Measurements from ENCODE around the gene PIP4K2A.

Gene PIP4K2A

DNA sequence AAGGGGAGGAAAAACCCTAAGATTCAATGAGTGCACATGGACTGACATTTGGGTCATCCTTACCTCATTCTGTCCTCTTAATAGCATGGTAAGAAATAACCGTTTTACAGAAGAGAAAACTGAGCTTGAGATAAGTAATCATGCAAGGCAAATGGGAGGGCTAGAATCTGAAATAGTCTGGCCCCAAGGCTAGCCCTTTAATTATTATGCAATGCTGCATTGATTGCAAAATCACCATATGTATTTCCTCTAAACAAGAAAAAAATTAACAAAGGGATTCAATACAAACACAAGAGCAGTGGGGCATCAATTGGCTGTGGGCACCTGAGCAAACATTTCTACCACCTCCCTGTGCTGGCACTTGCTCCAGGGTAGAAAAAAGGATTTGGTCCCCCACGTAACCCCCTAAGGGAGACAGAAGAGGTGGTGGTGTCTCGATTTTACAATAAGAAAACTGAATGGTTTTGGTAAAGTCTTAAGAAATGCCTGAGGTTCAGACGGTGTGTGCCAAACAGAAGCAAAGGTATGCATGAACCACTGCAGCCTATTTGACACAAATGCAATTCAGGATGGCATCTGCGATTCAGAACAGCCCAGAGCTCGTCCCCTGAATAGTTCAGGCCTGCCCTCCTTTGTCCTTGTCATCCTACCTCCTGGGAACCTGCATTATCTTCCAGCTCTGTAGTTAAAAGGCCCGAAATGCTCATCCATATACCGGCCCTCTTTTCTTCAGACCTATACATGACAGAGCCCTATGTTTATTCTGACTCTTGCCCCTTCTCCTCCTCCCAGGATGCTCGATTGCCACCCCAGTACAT is 23.6 kb downstream of the PIP4K2A start:
- no peak for DNase-seq

DNA sequence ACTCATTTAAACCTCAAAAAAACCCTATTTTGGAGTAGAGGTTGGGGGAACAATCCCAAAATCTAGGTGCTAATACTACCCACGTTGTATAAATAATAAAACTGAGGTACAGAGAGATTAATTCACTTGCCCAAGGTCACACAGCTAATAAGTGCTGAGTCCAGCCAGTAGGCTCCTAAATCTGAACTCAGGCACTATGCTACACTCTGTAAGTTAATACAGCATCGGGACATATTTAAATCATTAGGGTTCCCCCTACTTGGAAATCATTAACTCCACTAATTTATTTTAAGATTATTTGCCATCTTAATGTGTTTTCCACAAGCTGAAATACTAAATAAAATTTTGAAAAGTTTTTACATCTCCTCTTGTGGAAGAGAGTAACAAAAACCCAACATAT is 24.2 kb downstream of the PIP4K2A start:
- no peak for DNase-seq

- no peak for DNase-seq
Measured at GRCh38 chr10:22686347-22686746, 28.0 kb downstream of the PIP4K2A start.

- DNase-seq = no peak
Measured at GRCh38 chr10:22685926-22686325, 28.5 kb downstream of the PIP4K2A start.

DNA sequence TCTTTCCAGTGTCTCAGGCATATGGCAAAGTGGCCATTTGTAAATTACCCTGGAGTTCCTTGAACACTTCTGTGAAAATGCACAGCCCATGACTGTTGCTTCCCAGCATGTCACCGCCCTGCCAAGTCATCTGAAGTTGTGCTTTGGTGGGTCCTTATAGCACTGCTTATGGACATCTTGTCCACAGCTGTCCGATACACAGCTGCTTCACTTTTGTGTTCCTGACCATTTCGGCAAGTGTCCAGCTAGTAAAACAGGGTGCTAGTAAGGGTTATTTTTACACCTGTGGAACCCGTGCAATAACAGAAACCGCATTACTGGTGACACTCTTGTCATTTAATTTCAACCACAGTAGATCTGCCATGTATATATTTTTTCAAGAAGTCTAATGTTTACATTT is 29.7 kb downstream of the PIP4K2A start:
- no peak for DNase-seq

DNA sequence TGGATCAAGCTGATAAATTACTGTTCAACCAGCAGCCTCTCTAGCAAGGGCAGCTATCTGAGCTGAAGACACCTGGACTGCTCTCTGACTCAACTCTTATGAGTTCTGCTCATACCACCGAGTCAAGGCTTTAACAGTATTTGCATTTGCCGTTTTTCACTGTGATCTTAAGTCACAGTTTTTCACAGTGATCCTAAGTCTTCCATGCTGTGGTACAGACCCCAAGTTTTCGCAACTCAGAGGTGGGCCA is 31.3 kb downstream of the PIP4K2A start:
- DNase-seq = no peak

DNA sequence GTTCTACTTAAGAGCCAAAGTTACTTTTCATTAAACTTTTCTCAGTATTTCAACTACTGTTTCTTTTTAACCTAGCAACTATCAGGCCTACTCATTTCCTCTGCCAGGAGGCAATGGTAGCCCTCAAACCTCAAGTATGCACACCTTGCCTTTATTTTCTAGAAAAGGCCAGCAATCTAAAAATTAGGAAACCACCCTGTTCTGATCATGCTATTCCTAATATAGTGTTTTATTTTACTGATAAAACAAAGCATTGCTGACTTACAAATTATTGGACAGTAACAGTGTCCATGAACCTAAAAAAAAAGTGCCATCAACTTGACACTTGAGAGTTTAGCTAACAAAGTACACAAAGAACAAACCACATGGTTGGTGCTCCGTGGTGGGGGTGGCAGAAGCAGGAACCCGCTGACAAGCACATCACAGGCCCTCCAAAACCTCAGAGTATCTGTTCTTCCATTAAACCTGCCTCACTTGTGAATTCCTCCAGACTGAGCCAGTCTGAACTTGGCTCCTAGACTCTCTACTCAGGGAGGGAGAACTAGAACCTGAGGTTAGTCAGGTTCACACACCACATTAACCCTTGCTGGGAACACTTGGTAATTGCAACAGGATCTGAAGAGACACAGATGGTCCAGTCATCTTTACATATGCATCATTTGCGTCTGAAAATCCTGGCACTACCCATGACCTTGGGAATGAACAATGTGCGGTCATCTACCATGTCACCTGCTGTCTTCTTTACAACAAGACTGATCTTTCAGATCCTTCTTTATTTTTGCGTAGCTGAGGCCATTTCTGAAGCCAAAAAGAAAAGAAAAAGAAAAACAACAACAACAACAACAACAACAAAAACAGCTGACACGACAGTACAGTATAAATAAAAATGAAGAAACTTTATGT is 31.9 kb downstream of the PIP4K2A start:
- DNase-seq = no peak

GRCh38 chr10:22681783-22682183 is 32.6 kb downstream of the PIP4K2A start:
- no peak for DNase-seq

GRCh38 chr10:22681301-22681700 is 33.1 kb downstream of the PIP4K2A start:
- no peak for DNase-seq

- no peak for DNase-seq
Measured at GRCh38 chr10:22679608-22680007, 34.8 kb downstream of the PIP4K2A start.

DNA sequence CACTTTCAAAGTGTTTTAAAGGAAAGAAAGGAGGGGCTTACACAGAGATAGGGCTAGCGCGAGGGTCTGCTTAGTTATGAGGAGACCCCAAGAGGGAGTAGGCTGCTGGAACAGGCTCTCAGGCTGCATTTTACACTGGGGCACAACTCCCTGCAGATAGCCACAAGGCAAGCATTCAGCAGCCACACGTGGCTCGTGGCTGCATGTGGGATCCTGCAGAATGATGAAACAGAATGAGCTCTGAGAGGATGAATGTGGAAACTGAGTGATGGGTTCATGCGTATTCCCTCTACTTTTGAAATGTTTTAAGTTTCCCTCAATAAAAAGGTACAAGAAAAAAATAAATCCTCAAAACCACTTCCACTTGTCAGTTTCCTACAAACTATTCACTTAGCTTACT is 37.0 kb downstream of the PIP4K2A start:
- no peak for DNase-seq

DNA sequence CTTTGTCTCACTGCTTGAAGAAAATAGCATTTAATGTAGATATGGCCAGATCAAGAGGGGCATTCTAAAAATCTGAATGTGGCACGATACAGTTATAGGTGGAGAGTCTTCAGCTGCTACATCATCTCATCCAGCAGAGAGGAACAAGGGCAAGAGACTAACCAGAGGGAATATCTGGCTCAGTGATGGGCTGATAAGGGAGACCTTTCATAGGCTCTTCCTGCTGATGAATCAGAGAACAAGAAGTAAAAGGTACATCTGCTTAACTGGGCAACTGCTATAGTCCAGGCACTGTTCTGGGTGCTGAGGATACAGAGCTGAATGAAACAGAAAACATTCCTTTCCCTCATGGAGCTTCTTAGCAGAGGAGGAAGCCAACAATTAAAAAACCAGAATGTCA is 37.9 kb downstream of the PIP4K2A start:
- no peak for DNase-seq

GRCh38 chr10:22674573-22674930 is 39.8 kb downstream of the PIP4K2A start:
- no peak for DNase-seq

DNA sequence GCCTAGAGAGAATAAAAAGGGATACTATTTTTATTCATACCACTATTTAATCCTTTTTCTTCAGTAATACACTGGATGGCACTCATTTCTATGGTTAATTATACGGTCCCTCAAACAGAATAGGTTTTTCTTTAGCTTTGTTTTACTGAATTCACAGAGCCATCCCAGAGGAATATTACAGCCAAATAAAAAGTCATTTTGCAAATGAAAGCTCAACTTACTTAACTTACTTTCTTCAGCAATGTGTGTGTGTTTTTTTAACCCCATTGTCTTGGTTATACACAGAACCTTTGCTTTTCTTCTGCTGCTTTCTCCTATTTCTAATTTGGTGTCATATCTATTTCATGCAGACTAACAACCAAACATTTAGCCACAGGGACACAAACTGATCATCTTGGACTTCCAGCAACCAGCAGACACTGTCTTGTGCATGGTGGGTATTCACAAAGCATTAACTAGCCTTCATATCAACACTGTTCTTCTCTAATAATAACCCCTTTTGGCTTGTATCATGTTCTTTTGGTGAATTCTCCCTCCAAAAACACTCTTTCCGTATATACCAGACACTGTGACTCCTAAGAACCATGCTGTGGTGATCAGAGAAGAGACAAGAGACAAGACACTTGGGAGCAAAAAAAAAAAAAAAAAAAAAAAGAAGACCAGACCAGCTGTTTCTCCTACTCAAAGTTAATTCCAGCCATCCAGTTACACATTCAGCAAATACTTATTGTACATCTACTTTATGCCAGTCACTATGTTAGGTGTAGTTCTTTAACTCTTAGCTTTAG is 40.4 kb downstream of the PIP4K2A start:
- no peak for DNase-seq

DNA sequence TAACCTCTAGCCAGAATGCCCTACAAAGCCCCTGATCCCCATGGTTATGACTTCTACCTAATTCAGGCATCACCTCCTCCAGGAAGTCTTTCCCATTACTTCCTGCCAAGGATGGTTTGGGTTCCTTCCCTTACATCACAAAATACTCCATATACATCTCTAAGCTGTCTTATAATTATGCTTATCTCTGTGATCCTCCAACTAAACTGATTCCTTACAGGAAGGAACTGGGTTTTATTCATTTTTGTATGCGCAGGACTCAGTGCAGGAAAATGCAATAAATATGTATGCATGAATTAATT is 41.3 kb downstream of the PIP4K2A start:
- no peak for DNase-seq

GRCh38 chr10:22672319-22673090 is 41.9 kb downstream of the PIP4K2A start:
- DNase-seq = no peak

DNA sequence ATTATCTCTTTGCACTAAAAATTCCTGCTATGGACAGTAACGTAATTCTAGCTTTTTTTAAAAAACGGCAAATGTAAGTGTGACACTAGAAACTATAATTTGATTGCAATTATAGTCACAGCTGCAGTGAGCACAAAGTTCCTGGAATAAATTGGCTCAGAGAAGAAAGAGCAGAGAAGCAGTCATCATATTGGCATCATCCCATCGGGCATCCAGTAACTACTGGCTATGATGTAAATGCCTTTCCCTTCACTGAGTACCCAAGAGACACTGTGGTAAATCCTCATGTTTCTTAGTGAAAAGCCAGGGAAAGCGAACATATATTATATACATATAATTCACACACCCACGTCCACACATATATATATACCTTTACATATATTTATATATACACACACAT is 43.6 kb downstream of the PIP4K2A start:
- no peak for DNase-seq

DNA sequence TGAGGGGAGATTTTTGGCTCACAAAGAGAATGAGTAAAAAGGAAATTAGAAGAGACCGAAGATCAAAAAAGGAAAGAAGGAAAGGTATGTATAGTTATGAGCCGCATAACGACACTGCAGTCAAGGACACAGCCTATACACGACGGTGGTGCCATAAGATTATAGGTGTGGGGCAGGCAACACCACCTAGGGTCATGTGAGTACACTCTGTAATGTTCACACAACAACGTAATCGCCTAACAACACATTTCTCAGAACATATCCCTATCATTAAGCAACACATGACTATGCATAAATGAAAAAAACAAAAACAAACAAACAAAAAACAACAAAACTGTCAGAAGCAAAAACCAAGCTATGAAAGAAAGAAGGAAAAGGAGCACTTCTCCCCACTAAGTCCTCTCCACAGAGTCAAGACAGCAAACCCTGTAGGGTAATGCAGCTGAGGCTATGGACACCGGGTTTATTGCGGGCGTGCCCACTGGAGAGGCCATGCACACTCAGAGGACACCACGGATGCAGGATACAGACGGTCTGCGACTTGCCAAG is 45.1 kb downstream of the PIP4K2A start:
- DNase-seq = no peak

DNA sequence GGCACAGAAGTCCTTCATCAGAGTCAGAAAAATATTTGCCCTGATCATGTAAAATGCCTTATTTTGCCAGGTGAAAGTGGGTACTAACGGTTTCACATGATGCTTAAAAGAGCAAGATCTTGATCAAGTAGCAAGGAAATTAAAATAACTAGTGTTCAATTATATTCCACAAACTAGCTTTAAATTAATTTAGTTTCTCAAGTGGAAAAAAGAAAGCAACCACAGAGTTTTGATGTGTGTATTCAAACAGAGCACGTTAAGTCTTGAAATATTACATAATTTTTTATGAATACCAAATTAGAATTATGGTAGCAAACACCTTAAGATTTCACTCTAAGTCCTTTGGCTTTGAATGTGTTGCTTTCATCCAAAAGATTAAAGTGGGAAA is 47.3 kb downstream of the PIP4K2A start:
- DNase-seq = no peak

DNA sequence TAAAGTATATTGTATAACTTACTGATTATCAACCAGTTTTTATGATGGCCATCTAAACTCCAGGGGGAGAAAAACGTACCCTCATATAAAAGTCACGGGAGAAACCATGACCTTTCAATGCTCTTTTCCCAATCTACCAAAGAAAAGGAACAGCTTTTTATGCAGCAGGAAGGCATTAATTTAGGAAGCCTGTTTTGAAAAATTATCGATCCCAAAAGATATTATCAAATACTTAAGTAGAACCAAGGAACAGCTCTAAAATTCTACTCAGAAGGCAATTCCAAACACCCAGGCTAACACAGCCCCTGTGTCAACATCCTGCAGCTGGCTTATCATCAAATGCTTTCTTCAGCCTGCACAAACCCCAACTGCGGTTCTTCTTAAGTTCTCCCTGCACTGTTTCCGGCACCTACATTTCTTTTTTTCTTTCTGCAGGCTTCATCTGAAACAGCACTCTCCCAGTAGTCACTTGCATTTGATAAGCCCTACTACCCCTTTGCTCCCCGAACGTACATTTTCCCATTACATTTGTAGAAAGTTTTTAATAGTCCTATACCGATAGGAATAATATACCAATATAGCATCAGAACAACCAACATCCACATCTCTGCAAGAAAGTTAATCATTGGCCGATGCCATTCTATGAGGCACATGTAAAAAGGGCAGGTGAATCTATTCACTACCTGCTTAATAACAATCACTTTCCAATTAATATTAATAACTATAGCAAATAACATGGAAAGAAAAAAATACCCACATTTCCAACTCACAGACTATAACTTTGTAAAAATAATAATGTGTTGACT is 47.9 kb downstream of the PIP4K2A start:
- DNase-seq = no peak

DNA sequence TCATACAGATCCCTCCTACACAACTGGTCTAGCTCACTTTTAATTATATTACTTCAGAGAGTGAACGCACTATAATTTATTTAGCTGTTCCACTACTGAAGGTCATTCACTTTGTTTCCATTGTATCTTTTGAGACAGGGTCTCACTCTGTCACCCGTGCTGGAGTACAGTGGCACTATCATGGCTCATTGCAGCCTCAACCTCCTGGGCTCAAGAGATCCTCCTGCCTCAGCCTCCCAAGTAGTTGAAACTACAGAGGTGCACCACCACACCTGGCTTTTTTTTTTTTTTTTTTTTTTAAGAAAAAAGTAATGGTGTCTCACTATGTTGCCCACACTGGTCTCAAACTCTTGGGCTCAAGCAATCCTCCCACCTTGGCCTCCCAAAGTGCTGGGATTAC is 49.0 kb downstream of the PIP4K2A start:
- DNase-seq = no peak

GRCh38 chr10:22662733-22663330 is 51.5 kb downstream of the PIP4K2A start:
- no peak for DNase-seq
